Left hindlimb (tissue), 1 donor: Measurements from ENCODE around the gene CNOT6.
"Not testable (repeated sequence)": the region's sequence is repeated elsewhere in the genome, so short reads cannot be mapped to it uniquely, and the experiment has no call there.

Experiments
- DNase-seq: peaks from one replicate; pipeline ENCODE4 v3.0.0-alpha.2; 2018

Gene CNOT6

GRCh38 chr5:180471866-180472265, 22.3 kb upstream of the CNOT6 start:
- no peak for DNase-seq

GRCh38 chr5:180472269-180472668, 21.9 kb upstream of the CNOT6 start:
- DNase-seq = no peak

- DNase-seq = not testable (repeated sequence)
Observed at GRCh38 chr5:180473386-180473785, 20.8 kb upstream of the CNOT6 start.

- no peak for DNase-seq
Observed at GRCh38 chr5:180474569-180474968, 19.6 kb upstream of the CNOT6 start.

- DNase-seq = not testable (repeated sequence)
Observed at GRCh38 chr5:180475969-180476524, 18.1 kb upstream of the CNOT6 start.

GRCh38 chr5:180484813-180485212, 9.4 kb upstream of the CNOT6 start:
- no peak for DNase-seq

GRCh38 chr5:180486636-180487149, 7.5 kb upstream of the CNOT6 start:
- DNase-seq = no peak

GRCh38 chr5:180487556-180487955, 6.6 kb upstream of the CNOT6 start:
- no peak for DNase-seq

GRCh38 chr5:180491496-180491895, 2.7 kb upstream of the CNOT6 start:
- DNase-seq = no peak

- DNase-seq = no peak
Observed at GRCh38 chr5:180492226-180492903, 1.8 kb upstream of the CNOT6 start.

GRCh38 chr5:180494510-180495181, 467 bp downstream of the CNOT6 start:
- DNase-seq = peak; percentile 63

- DNase-seq = no peak
Observed at GRCh38 chr5:180495292-180495691, 1.1 kb downstream of the CNOT6 start.

GRCh38 chr5:180495991-180496741, 2.0 kb downstream of the CNOT6 start:
- no peak for DNase-seq

- not testable (repeated sequence) for DNase-seq
Observed at GRCh38 chr5:180496806-180497205, 2.6 kb downstream of the CNOT6 start.

GRCh38 chr5:180497865-180498264, 3.7 kb downstream of the CNOT6 start:
- DNase-seq = not testable (repeated sequence)

GRCh38 chr5:180498378-180498777, 4.2 kb downstream of the CNOT6 start:
- DNase-seq = no peak

GRCh38 chr5:180499684-180500083, 5.5 kb downstream of the CNOT6 start:
- DNase-seq = no peak

GRCh38 chr5:180500300-180500699, 6.1 kb downstream of the CNOT6 start:
- DNase-seq = not testable (repeated sequence)

- DNase-seq = no peak
Observed at GRCh38 chr5:180507661-180508060, 13.5 kb downstream of the CNOT6 start.

GRCh38 chr5:180515294-180515693, 21.1 kb downstream of the CNOT6 start:
- no peak for DNase-seq

- not testable (repeated sequence) for DNase-seq
Observed at GRCh38 chr5:180515974-180516373, 21.8 kb downstream of the CNOT6 start.

- DNase-seq = no peak
Observed at GRCh38 chr5:180516440-180516839, 22.3 kb downstream of the CNOT6 start.

GRCh38 chr5:180519098-180519497, 24.9 kb downstream of the CNOT6 start:
- no peak for DNase-seq
